GM12892 (cell line): ENCODE results near the gene RBFOX2.
"Not testable (repeated sequence)": the region's sequence is repeated elsewhere in the genome, so short reads cannot be mapped to it uniquely, and the experiment has no call there.

Experiments
- DNase-seq: peaks from one replicate; pipeline ENCODE4 v3.0.0; 2011; ENCODE audit not compliant: insufficient read length
- FAIRE-seq: peaks from 2 replicates; lab custom pipeline; 2011; peaks lifted over from hg19 to GRCh38; lab: Jason Lieb, UNC
- POLR2A ChIP-seq: IDR thresholded peaks from 2 replicates; pipeline ENCODE4 v1.6.1; 2011; ENCODE audit warnings: low read depth, low read length, control low read depth
- POLR2AphosphoS5 ChIP-seq: IDR thresholded peaks from 2 replicates; pipeline ENCODE4 v1.6.1; 2011; ENCODE audit warnings: low read depth, low read length, control low read depth
- TAF1 ChIP-seq: IDR thresholded peaks from 2 replicates; pipeline ENCODE4 v1.6.1; 2011; ENCODE audit warnings: low read depth, mild to moderate bottlenecking, control low read depth, low read length, borderline replicate concordance

RBFOX2 gene

DNA sequence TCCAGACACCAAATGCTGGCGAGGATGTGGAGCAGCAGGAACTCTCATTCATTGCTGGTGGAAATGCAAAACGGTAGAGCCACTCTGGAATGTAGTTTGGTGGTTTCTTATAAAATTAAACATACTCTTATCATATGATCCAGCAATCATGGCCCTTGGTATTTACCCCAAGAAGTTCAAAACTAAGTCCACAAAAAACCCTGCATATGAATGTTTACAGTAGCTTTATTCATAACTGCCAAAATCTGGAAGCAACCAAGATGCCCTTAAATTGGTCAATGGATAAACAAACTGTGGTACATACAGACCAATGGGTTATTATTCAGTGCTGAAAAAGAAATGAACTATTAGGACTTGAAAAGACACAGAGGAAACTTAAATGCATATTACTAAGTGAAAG, 223.2 kb downstream of the RBFOX2 start:
- TF ChIP-seq TAF1 (no peak), POLR2AphosphoS5 (no peak), POLR2A (no peak)
- FAIRE-seq (no peak), DNase-seq (no peak)

DNA sequence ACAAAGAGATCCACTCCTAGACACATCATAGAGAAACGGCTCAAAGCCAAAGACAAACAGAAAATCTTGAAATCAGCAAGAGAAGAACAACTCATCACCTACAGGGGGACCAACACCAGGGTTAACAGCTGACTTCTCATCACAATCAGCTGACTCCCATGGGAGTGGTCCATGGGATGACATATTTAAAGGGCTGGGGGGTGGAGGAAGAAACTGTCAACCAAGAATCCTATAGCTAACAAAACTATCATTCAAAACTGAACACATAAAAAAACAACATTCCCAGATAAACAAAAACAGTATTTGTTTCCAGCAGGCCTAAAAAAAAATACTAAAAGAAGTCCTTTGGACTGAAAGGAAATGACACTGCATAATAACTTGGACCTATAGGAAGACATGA, 224.2 kb downstream of the RBFOX2 start:
- TF ChIP-seq POLR2A = no peak
- TF ChIP-seq TAF1 = no peak
- no peak for TF ChIP-seq POLR2AphosphoS5
- DNase-seq (no peak), FAIRE-seq (no peak)

DNA sequence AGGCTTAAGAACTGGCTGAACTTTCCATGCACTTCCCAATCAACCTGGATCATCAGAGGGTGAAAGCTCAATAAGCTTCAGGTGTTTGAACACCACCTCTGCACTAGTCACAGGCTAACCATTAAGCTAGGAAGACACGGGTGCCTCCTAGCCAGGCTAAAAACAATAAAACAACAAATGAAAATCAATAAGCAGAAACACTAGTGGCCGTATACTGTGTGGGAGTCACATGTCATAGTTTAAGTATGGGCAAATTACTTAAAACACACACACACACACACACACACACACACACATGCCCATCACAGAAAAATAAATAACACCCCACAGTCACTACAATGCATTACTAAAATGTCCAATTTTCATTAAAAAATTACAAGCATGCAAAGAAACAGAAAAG, 225.7 kb downstream of the RBFOX2 start:
- DNase-seq = no peak
- no peak for TF ChIP-seq POLR2A
- no peak for TF ChIP-seq TAF1
- no peak for TF ChIP-seq POLR2AphosphoS5
- FAIRE-seq = no peak

DNA sequence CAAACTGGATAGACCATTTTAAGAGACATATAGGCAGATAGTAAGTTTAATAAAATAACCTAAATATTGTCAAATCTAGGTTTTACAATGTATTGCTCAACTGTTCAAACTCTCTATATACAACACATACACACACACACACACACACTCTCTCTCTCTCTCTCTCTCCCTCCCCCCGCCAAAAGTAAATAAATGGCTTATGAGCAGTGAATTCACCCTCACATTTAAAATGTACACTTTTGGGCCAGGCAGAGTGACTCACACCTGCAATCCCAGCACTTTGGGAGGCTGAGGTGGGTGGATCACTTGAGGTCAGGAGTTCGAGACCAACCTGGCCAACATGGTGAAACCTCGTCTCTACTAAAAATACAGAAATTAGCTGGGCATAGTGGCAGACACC, 227.3 kb downstream of the RBFOX2 start:
- DNase-seq, FAIRE-seq: not testable (repeated sequence)

DNA sequence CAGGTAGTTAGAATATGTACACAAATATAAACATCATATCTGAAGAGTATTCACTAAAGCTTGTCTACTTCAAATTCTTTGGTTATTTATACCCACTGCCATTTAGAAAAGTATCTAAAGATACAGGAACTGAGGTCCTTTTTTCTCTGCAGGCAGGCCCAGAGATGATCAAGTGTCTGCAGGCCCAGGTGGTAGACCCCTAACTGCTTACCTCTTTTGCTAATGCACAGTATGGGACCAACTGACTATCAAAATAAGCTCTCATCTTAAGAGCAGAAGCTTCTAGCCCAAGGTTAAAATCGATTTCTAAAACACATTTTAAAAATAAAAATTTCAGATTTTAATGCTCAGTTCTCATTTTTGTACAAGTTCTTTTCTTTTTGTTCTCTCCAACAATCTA, 229.5 kb downstream of the RBFOX2 start:
- FAIRE-seq = no peak
- no peak for DNase-seq
- no peak for TF ChIP-seq POLR2AphosphoS5
- no peak for TF ChIP-seq POLR2A
- TF ChIP-seq TAF1 = no peak

DNA sequence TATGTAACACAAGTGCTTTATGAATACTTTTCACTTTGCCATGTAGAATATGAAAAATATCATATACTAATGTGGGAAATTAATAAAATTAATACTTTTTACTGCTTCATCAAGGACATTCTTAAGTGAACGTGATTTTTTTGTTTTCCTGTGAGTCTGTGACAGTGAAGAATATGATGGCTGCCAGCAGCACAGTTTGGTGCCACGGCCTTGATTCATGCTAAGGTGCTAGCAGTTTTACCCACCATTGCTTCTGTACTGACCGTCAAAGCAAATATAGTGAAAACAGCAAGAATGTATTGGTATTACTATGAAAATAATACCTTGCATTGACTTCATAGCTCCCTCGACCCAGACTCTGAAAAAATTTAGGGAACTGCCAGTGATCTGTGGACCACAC, 231.2 kb downstream of the RBFOX2 start:
- DNase-seq = no peak
- FAIRE-seq = no peak
- TF ChIP-seq TAF1 (no peak), POLR2AphosphoS5 (no peak), POLR2A (no peak)

DNA sequence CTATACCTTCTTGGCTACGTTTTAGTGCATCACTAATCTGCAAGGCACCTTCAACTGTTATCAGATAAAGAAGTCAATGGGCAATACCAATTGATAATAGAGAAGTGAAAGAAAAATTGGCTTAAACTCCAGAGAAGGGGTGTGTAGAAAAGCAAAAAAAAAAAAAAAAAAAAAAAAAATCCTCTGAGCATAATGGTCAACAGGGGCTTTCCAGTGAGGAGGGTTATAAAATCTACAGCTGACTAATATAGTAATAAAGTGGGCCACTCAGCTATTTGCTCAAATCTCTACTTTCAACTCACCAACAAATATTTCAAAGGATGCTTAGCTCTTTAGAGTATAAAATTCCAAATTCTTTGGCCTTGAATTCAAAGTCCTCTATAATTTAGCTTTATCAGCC, 233.1 kb downstream of the RBFOX2 start:
- DNase-seq (no peak), FAIRE-seq (no peak)
- no peak for TF ChIP-seq TAF1
- no peak for TF ChIP-seq POLR2A
- no peak for TF ChIP-seq POLR2AphosphoS5

DNA sequence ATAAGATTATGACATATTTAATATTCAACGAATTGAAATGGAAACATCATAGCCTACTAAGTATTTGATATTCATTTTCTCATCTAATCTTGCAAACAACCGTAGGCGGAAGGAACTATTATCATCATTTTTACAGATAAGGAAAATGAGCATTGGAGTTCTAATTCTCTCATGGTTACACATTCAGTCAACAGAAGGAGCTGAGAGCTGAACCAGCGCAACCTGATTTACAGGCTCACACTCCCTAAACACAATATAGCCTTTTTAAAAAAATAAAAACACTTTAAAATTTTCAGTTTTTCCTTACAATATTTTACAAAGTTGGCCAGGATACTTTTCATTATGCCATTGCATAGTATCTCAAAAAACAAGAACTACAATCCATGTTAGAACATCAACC, 236.1 kb downstream of the RBFOX2 start:
- TF ChIP-seq POLR2A (no peak), POLR2AphosphoS5 (no peak)
- DNase-seq (no peak), FAIRE-seq (no peak)

DNA sequence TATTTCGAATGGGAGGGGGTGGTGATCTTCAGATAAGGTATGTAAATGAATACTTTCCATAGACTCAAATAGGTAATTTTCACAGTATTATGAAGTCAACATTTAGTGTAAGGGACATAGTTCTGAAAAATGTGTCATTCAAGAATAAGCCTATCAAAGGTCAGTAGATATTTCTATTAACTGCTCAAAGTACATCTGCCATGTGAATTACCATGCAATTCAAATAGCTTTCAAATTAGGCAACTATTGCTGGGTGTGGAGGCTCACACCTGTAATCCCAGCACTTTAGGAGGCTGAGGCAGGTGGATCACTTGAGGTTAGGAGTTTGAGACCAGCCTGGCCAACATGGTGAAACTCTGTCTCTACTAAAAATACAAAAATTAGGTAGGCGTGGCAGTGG, 236.8 kb downstream of the RBFOX2 start:
- FAIRE-seq, DNase-seq: not testable (repeated sequence)

DNA sequence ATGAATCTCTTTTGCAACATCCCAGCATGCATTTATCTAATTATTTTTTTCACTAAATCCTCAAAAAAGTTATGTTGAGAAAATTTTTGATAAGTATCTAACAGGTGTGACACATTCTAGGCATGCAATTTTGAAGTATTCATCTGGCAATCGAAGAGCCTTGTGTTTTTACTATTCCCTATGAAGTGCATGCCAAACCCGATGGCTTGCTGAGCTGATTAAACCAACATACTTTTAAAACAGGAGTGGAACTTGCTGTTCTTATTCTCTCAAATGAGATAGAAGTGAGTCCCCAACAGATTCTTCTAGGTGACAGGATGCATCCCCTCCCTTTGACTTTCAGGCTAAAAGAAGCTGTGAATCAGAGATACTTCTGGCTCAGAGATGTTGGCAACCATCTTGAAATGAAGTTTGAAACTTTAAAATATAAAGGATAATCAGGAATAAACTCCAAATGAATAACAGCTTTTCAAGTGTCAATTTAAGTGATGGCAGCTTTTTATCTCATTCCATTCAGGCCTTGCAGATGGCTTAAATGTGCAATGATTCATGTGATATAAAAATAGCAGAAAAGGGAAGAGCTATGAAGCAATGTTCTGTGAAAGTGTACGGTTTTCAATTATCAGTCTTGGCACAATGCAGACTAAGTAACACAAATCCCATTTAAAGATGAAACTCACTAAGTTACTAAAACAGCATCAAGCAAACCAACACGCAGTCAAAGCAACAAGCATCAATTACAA, 243.3 kb downstream of the RBFOX2 start:
- TF ChIP-seq TAF1 (no peak), POLR2AphosphoS5 (no peak), POLR2A (no peak)
- DNase-seq (no peak), FAIRE-seq (no peak)

DNA sequence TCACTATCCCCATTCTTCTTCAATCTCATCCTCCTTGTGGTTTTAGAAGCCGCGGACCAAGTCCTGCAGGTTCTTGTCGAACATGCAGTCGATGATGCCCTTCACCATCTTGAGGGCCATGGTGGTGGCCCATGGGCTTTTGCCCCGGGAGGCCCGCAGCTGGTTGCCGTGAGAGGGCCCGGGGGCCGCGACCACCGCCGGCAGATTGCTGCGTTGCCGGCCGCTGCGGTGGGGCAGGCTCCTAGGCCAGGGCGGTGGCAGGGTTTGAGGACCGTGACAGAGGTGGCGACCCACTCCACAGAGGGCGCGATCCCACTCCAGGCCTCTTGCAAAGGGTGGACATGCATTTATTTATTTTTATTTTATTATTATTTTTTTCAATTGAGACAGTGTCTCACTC, 244.0 kb downstream of the RBFOX2 start:
- TF ChIP-seq POLR2A = no peak
- TF ChIP-seq TAF1 = no peak
- no peak for TF ChIP-seq POLR2AphosphoS5
- FAIRE-seq = no peak
- DNase-seq = no peak

DNA sequence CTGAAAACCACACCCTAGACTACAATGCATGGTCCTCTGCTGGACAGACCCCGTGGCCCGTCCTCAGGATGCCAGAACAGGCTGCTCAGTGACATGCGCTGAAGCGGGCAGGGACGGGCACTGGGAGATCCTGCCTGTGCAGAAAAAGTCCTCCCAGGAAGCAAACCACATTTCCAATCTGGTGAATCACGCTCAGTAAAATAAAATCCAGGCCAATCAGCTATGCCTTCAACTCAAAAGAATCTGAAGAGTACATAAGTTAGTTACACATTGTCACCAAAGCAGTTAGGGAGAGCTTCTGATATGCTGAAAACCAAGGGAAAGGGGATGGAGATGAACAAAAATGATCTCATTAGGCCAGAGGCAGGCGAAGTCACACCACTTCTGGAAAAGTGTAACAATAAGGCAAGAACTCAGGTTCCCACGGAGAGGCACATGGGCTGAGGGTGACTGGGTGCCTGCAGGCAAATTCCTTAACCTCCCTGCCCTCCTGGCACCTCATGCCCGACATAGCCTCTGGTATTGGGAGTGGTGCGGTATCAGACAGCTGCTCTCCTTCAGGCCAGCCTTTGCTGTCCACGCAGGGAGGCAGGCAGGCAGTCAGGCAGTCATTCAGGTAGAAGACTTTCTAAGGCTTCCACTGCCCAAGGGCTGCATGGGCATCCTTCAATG, 244.5 kb downstream of the RBFOX2 start:
- no peak for TF ChIP-seq POLR2A
- TF ChIP-seq POLR2AphosphoS5 = no peak
- no peak for TF ChIP-seq TAF1
- FAIRE-seq (no peak), DNase-seq (no peak)

DNA sequence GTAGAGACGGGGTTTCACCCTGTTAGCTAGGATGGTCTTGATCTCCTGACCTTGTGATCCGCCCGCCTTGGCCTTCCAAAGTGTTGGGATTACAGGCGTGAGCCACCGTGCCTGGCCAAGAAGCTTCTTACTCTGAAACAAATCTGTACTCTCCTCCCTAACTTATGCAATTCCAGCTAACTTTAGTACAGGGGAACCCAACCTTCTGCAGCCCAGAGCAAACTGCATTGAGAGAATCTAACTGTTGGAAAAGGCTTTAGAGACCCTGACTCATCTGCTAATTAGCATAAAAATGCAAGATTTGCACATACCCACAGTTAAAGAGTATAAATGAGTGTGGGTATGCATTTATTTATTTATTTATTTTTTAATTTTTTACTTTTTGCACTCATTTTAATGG, 246.1 kb downstream of the RBFOX2 start:
- DNase-seq (no peak), FAIRE-seq (no peak)
- no peak for TF ChIP-seq TAF1
- TF ChIP-seq POLR2A = no peak
- TF ChIP-seq POLR2AphosphoS5 = no peak

DNA sequence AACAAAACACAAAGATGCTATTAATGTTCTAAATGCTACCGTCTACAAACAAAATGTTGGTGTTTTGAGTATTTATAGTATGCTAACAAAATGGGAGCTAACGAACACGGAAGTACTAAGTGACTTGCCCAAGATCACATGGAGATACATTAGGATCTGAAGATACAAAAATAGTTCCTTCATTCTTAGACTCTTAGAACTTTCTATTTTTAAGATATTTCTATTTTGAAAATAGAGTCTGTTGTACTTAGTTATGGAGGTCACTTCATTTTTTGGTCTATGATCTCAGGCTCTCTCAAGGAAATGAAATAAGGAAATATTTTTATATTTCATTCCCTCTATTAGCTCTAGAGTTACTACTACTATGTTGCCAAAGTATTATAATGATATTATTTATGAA, 246.7 kb downstream of the RBFOX2 start:
- TF ChIP-seq POLR2A (no peak), POLR2AphosphoS5 (no peak), TAF1 (no peak)
- FAIRE-seq (no peak), DNase-seq (no peak)
